H9 (cell line): ENCODE results near the gene MIPEP. TPM values are rescaled to one million over a fixed set of nuclear protein-coding genes. Genes with fewer than 3 reads are reported as not detected.

Source experiments
- DNase-seq: peaks from one replicate; pipeline ENCODE4 v3.0.0-alpha.2; 2017
- H2AFZ ChIP-seq: one replicate; pipeline ENCODE4 v1.6.1; 2013; ENCODE audit warnings: mild to moderate bottlenecking, low read length, control low read depth, moderate library complexity
- H2AK5ac ChIP-seq: 2 replicates; pipeline ENCODE4 v1.6.1; 2013; ENCODE audit warnings: low read length, control low read depth, mixed read lengths; ENCODE audit not compliant: insufficient read length
- H2BK120ac ChIP-seq: one replicate; pipeline ENCODE4 v1.6.1; 2013; ENCODE audit warnings: low read depth, mild to moderate bottlenecking, low read length, control low read depth, inconsistent platforms; ENCODE audit not compliant: poor library complexity, severe bottlenecking
- H2BK12ac ChIP-seq: 2 replicates; pipeline ENCODE4 v1.6.1; 2013; ENCODE audit warnings: low read length, control low read depth, mixed read lengths, low read depth; ENCODE audit not compliant: insufficient read length
- H2BK15ac ChIP-seq: 2 replicates; pipeline ENCODE4 v1.6.1; 2013; ENCODE audit warnings: low read depth, low read length, control low read depth
- H2BK20ac ChIP-seq: one replicate; pipeline ENCODE4 v1.6.1; 2013; ENCODE audit warnings: low read depth, mild to moderate bottlenecking, low read length, control low read depth, inconsistent platforms; ENCODE audit not compliant: poor library complexity, severe bottlenecking
- H2BK5ac ChIP-seq: 2 replicates; pipeline ENCODE4 v1.6.1; 2013; ENCODE audit warnings: low read length, control low read depth, mixed read lengths; ENCODE audit not compliant: insufficient read length
- H3K14ac ChIP-seq: 2 replicates; pipeline ENCODE4 v1.6.1; 2013; ENCODE audit warnings: low read length, control low read depth; ENCODE audit not compliant: insufficient read depth
- H3K18ac ChIP-seq: 2 replicates; pipeline ENCODE4 v1.6.1; 2013; ENCODE audit warnings: low read depth, mild to moderate bottlenecking, mixed read lengths, low read length, control low read depth; ENCODE audit not compliant: insufficient read length
- H3K23ac ChIP-seq: 2 replicates; pipeline ENCODE4 v1.6.1; 2013; ENCODE audit warnings: low read length, control low read depth, mixed read lengths, low read depth; ENCODE audit not compliant: insufficient read length
- H3K23me2 ChIP-seq: 2 replicates; pipeline ENCODE4 v1.6.1; 2013; ENCODE audit warnings: low read depth, mild to moderate bottlenecking, mixed read lengths, low read length, control low read depth; ENCODE audit not compliant: insufficient read length, poor library complexity, severe bottlenecking
- H3K27ac ChIP-seq: 2 replicates; pipeline ENCODE4 v1.5.1; 2013; ENCODE audit warnings: low read length, control low read depth, mixed read lengths, low read depth; ENCODE audit not compliant: insufficient read length
- H3K27me3 ChIP-seq: 2 replicates; pipeline ENCODE4 v1.6.1; 2013; ENCODE audit warnings: low read length, control low read depth, inconsistent platforms; ENCODE audit not compliant: insufficient read depth
- H3K4ac ChIP-seq: 2 replicates; pipeline ENCODE4 v1.6.1; 2013; ENCODE audit warnings: low read depth, mild to moderate bottlenecking, control low read depth, inconsistent platforms, low read length, moderate library complexity
- H3K4me1 ChIP-seq: 2 replicates; pipeline ENCODE4 v1.6.1; 2013; ENCODE audit warnings: low read length, control low read depth, inconsistent platforms; ENCODE audit not compliant: insufficient read depth
- H3K4me2 ChIP-seq: 2 replicates; pipeline ENCODE4 v1.6.1; 2013; ENCODE audit warnings: low read length, control low read depth, mixed read lengths; ENCODE audit not compliant: insufficient read length, insufficient read depth
- H3K56ac ChIP-seq: 2 replicates; pipeline ENCODE4 v1.6.1; 2013; ENCODE audit warnings: low read depth, mild to moderate bottlenecking, mixed read lengths, low read length, control low read depth; ENCODE audit not compliant: insufficient read length
- H3K79me1 ChIP-seq: 2 replicates; pipeline ENCODE4 v1.6.1; 2013; ENCODE audit warnings: low read depth, mild to moderate bottlenecking, moderate library complexity, low read length, control low read depth, inconsistent platforms; ENCODE audit not compliant: insufficient read depth, poor library complexity, severe bottlenecking
- H3K79me2 ChIP-seq: 2 replicates; pipeline ENCODE4 v1.6.1; 2013; ENCODE audit warnings: low read length, control low read depth, inconsistent platforms; ENCODE audit not compliant: insufficient read depth
- H3K9ac ChIP-seq: 2 replicates; pipeline ENCODE4 v1.6.1; 2013; ENCODE audit warnings: low read length, control low read depth, mixed read lengths; ENCODE audit not compliant: insufficient read length; ENCODE audit errors: extremely low read depth
- H3K9me3 ChIP-seq: one replicate; pipeline ENCODE4 v1.6.1; 2013; ENCODE audit warnings: low read depth, low read length, inconsistent platforms; ENCODE audit not compliant: control insufficient read depth
- H3T11ph ChIP-seq: one replicate; pipeline ENCODE4 v1.6.1; 2013; ENCODE audit warnings: mild to moderate bottlenecking, low read length, control low read depth, inconsistent platforms
- H4K20me1 ChIP-seq: one replicate; pipeline ENCODE4 v1.6.1; 2013; ENCODE audit not compliant: control insufficient read depth, insufficient read length, insufficient read depth
- H4K5ac ChIP-seq: 2 replicates; pipeline ENCODE4 v1.6.1; 2013; ENCODE audit warnings: low read depth, mild to moderate bottlenecking, mixed read lengths, low read length, control low read depth; ENCODE audit not compliant: insufficient read length
- H4K8ac ChIP-seq: replicated peaks from 2 replicates; pipeline ENCODE4 v1.6.1; 2013; ENCODE audit warnings: low read length, control low read depth, mixed read lengths, low read depth; ENCODE audit not compliant: insufficient read length
- H4K91ac ChIP-seq: 2 replicates; pipeline ENCODE4 v1.6.1; 2013; ENCODE audit warnings: low read depth, mild to moderate bottlenecking, moderate library complexity, mixed read lengths, low read length, control low read depth; ENCODE audit not compliant: insufficient read length
- H3K27ac Mint-ChIP-seq, 3 experiments: 2 replicates in 2 of 3; 3 replicates in 1 of 3; pipeline ENCODE4 v1.8.0; 2020 to 2021; ENCODE audit warnings: mixed read lengths in 3 of 3, mild to moderate bottlenecking in 1 of 3, moderate library complexity in 1 of 3
- H3K27me3 Mint-ChIP-seq: 2 replicates; pipeline ENCODE4 v1.8.0; 2021; ENCODE audit warnings: low read depth, mild to moderate bottlenecking, moderate library complexity, mixed read lengths
- H3K36me3 Mint-ChIP-seq, 3 experiments: 2 replicates in 2 of 3; 3 replicates in 1 of 3; pipeline ENCODE4 v1.8.0; 2020 to 2021; ENCODE audit warnings: low read depth in 3 of 3, mixed read lengths in 3 of 3; ENCODE audit not compliant: insufficient read depth in 1 of 3
- H3K4me1 Mint-ChIP-seq, 2 experiments: 2 replicates each; pipeline ENCODE4 v1.8.0; 2020; ENCODE audit warnings: mixed read lengths in 2 of 2
- H3K4me3 Mint-ChIP-seq, 2 experiments: 2 replicates in 1 of 2; 3 replicates in 1 of 2; pipeline ENCODE4 v1.8.0; 2020 to 2021; ENCODE audit warnings: mild to moderate bottlenecking in 2 of 2, mixed read lengths in 2 of 2, moderate library complexity in 1 of 2
- H3K9me3 Mint-ChIP-seq, 2 experiments: 2 replicates in 1 of 2; 3 replicates in 1 of 2; pipeline ENCODE4 v1.8.0; 2020; ENCODE audit warnings: mild to moderate bottlenecking in 2 of 2, mixed read lengths in 2 of 2, moderate library complexity in 1 of 2
- WGBS: extraction: QIAGEN DNeasy Blood & Tissue Kit; methylation state at CpG from one replicate; pipeline ENCODE4 v1.1.7; 2013; ENCODE audit warnings: missing lambda C conversion rate, low lambda C conversion rate, mixed read lengths; ENCODE audit not compliant: insufficient read length; ENCODE audit errors: extremely low coverage; 5-methylcytosine and 5-hydroxymethylcytosine counted together
- total RNA-seq: library from RNA; stranded (reverse); gene quantifications from 2 replicates; pipeline ENCODE4 v1.2.1, GENCODE V29; 2021
- TF ChIP-seq, protein P1 (sequence below): fragments of 200-600 bp; sonication (generic); conservative IDR thresholded peaks from 3 replicates; pipeline ENCODE4 v1.8.0; 2021; ENCODE audit warnings: antibody characterized with exemption, mild to moderate bottlenecking

MIPEP gene
- total RNA-seq, 1 experiment from 2014 or later: 18.5 TPM

DNA sequence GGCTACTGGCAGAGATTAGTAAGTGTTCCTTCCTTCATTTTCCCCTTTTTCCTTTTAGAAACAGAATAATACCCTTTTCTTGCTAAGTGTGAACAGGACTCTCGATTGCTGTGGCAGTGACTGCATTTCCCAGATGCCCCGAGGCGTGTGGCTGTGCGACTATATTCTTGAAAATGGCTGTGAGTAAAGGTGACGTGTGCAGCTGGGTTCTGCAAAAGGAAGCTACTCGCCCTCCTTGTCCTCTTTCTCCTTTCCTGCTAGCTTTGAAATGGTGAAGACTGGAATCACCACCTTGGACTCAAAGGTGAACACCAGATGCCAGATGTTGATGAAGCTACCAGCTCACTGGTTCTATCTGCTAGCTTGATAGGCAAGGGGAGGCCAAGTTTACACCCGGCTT is 121.4 kb downstream of the MIPEP start:
- Histone ChIP-seq H2BK5ac (no peak overlapping the region), H4K20me1 (no peaks in the 10 kb centered on the region), H3K79me1 (no peaks in the 10 kb centered on the region), H3K27ac (no peak overlapping the region), H3K14ac (no peak overlapping the region), H3K23me2 (no peaks in the 10 kb centered on the region), H3K9me3 (no peaks in the 10 kb centered on the region), H3T11ph (no peak overlapping the region), H3K4me1 (no peaks in the 10 kb centered on the region), H3K79me2 (no peaks in the 10 kb centered on the region), H4K5ac (no peak overlapping the region), H2BK20ac (no peak overlapping the region), H2BK15ac (no peak overlapping the region), H2BK120ac (no peak overlapping the region), H3K56ac (no peak overlapping the region), H2AK5ac (no peak overlapping the region), H3K4me2 (no peak overlapping the region), H3K27me3 (no peaks in the 10 kb centered on the region), H2BK12ac (no peak overlapping the region), H3K9ac (no peak overlapping the region), H4K91ac (no peak overlapping the region), H3K4ac (no peak overlapping the region), H2AFZ (no peak overlapping the region), H4K8ac (no peak overlapping the region), H3K23ac (no peak overlapping the region), H3K18ac (no peak overlapping the region)
- Mint-ChIP-seq H3K4me3 (no peak overlapping the region), H3K36me3 (no peaks in the 10 kb centered on the region), H3K27me3 (no peaks in the 10 kb centered on the region), H3K4me1 (peaks cover 0 to 12% of the 10 kb centered on the region in 2 experiments), H3K27ac (peak overlapping the region in 2 of 3 experiments; percentile 2 to 9; a peak in 1 of 7 replicates), H3K9me3 (no peaks in the 10 kb centered on the region)
- DNase-seq: no peak
- TF ChIP-seq, protein P1, sequence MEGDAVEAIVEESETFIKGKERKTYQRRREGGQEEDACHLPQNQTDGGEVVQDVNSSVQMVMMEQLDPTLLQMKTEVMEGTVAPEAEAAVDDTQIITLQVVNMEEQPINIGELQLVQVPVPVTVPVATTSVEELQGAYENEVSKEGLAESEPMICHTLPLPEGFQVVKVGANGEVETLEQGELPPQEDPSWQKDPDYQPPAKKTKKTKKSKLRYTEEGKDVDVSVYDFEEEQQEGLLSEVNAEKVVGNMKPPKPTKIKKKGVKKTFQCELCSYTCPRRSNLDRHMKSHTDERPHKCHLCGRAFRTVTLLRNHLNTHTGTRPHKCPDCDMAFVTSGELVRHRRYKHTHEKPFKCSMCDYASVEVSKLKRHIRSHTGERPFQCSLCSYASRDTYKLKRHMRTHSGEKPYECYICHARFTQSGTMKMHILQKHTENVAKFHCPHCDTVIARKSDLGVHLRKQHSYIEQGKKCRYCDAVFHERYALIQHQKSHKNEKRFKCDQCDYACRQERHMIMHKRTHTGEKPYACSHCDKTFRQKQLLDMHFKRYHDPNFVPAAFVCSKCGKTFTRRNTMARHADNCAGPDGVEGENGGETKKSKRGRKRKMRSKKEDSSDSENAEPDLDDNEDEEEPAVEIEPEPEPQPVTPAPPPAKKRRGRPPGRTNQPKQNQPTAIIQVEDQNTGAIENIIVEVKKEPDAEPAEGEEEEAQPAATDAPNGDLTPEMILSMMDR: no peak
- no CpG with 5 or more reads among the region's 7 CpGs for WGBS
